Activated naive CD4-positive, alpha-beta T cell treated with anti-CD3 and anti-CD28 coated beads, Interleukin-2, amount 50 U/mL, for 24 hours (primary cell): ENCODE measurements around the gene NPTX2.

ENCODE experiments used
- H3K27ac Mint-ChIP-seq: one replicate; pipeline ENCODE4 v1.8.0; 2021; ENCODE audit warnings: mild to moderate bottlenecking, mixed read lengths
- H3K27me3 Mint-ChIP-seq: one replicate; pipeline ENCODE4 v1.8.0; 2021; ENCODE audit warnings: mixed read lengths
- H3K36me3 Mint-ChIP-seq: one replicate; pipeline ENCODE4 v1.8.0; 2021; ENCODE audit warnings: mixed read lengths
- H3K4me1 Mint-ChIP-seq: one replicate; pipeline ENCODE4 v1.8.0; 2021; ENCODE audit warnings: mixed read lengths
- H3K4me3 Mint-ChIP-seq: one replicate; pipeline ENCODE4 v1.8.0; 2021; ENCODE audit warnings: mild to moderate bottlenecking, mixed read lengths
- H3K9me3 Mint-ChIP-seq: one replicate; pipeline ENCODE4 v1.8.0; 2021; ENCODE audit warnings: mixed read lengths

Gene NPTX2

GRCh38 chr7:98629001-98629431 lies 11.9 kb downstream of the NPTX2 start:
- Mint-ChIP-seq H3K27me3 (peaks cover 6% of the 10 kb centered on the region), H3K9me3 (peaks cover 12% of the 10 kb centered on the region), H3K27ac (no peak overlapping the region), H3K4me3 (no peak overlapping the region), H3K4me1 (no peaks in the 10 kb centered on the region), H3K36me3 (no peaks in the 10 kb centered on the region)

- Mint-ChIP-seq H3K27ac (no peak overlapping the region), H3K27me3 (peaks cover 6% of the 10 kb centered on the region)
Observed at GRCh38 chr7:98630149-98630548, 13.1 kb downstream of the NPTX2 start.

GRCh38 chr7:98630770-98631169 lies 13.7 kb downstream of the NPTX2 start:
- H3K27me3 Mint-ChIP-seq, result peaks cover 6% of the 10 kb centered on the region
- no peak overlapping the region for H3K4me3 Mint-ChIP-seq
- H3K9me3 Mint-ChIP-seq, result peaks cover 13% of the 10 kb centered on the region
- no peaks in the 10 kb centered on the region for H3K4me1 Mint-ChIP-seq
- H3K27ac Mint-ChIP-seq, result no peak overlapping the region
- H3K36me3 Mint-ChIP-seq, result no peaks in the 10 kb centered on the region

More at GRCh38 chr7:98630149-98630548, 13.1 kb downstream of the NPTX2 start:
- Mint-ChIP-seq H3K4me1 (no peaks in the 10 kb centered on the region), H3K4me3 (no peak overlapping the region), H3K9me3 (peaks cover 13% of the 10 kb centered on the region), H3K36me3 (no peaks in the 10 kb centered on the region)

DNA sequence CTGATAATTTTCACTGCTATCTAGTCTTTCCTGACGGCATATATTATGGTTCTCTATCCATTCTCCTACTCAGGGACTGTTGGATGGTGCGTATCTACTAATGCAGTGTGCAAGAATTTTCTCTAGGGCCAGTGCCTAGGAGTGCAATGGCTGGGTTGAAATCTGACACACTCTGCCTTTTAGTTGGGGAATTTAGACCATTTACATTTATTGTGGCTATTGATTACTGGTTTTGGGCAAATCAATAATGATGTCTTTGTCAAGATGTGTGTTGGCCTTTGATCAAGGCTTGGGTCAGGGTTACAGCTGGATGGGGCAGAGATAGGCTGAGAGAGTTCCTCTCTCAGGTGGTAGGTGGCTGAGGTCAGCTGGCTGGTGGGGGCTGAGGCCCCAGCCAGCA lies 21.8 kb downstream of the NPTX2 start:
- Mint-ChIP-seq H3K27ac (no peak overlapping the region), H3K36me3 (no peaks in the 10 kb centered on the region), H3K27me3 (no peaks in the 10 kb centered on the region), H3K4me3 (no peak overlapping the region), H3K9me3 (peaks cover 3% of the 10 kb centered on the region), H3K4me1 (no peaks in the 10 kb centered on the region)

- no peaks in the 10 kb centered on the region for H3K27me3 Mint-ChIP-seq
- H3K9me3 Mint-ChIP-seq, result no peaks in the 10 kb centered on the region
- H3K4me1 Mint-ChIP-seq, result no peaks in the 10 kb centered on the region
- H3K4me3 Mint-ChIP-seq, result no peak overlapping the region
- no peaks in the 10 kb centered on the region for H3K36me3 Mint-ChIP-seq
- no peak overlapping the region for H3K27ac Mint-ChIP-seq
Observed at GRCh38 chr7:98640375-98640774, 23.3 kb downstream of the NPTX2 start.

DNA sequence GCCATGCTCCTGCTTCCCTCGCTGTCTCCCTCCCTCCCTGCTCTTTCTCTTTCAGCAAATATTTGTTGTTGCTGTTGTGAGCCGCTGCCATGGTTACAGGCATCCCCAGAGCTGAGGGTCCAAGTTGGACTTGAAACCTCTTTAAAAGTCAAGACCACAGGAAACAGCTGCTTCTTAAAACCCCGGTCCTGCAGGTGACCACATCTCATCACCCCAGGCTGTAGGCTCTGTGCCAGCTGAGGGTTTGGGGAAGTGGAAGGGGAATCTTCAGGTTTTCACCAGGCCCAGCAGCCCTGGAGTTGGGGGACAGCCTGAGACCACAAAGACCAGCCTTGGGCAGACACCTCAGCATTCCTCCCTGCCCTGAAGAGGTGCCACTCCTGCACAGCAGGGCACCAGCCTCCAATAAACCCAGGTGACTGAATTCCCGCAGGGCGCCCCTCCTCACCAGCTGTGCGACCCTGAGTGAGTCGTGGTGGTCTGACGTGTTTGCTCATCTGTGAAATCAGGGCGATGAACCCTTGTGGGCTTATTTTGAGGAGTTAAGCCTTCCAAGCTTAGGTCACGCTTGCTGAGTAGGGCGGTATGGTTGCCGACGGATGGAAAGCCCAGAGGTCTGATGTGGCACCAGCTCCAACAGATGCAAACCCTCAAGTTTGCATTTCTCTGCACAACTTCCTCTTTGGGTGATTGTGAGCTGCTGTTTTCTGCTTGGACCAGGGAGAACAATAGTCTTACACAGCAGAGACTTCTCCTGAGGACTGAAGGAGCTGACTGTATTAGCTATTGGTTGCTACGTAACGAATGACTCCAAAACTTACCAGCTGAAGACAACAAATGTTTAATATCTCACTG lies 24.8 kb downstream of the NPTX2 start:
- no peak overlapping the region for H3K4me3 Mint-ChIP-seq
- H3K27ac Mint-ChIP-seq, result no peak overlapping the region

GRCh38 chr7:98643236-98643985 lies 26.3 kb downstream of the NPTX2 start:
- no peaks in the 10 kb centered on the region for H3K27me3 Mint-ChIP-seq
- no peaks in the 10 kb centered on the region for H3K9me3 Mint-ChIP-seq
- H3K36me3 Mint-ChIP-seq, result no peaks in the 10 kb centered on the region
- H3K4me3 Mint-ChIP-seq, result no peak overlapping the region
- H3K4me1 Mint-ChIP-seq, result no peaks in the 10 kb centered on the region
- H3K27ac Mint-ChIP-seq, result no peak overlapping the region

More for the DNA sequence above, 24.8 kb downstream of the NPTX2 start:
- Mint-ChIP-seq H3K9me3 (no peaks in the 10 kb centered on the region), H3K36me3 (no peaks in the 10 kb centered on the region), H3K4me1 (no peaks in the 10 kb centered on the region), H3K27me3 (no peaks in the 10 kb centered on the region)

DNA sequence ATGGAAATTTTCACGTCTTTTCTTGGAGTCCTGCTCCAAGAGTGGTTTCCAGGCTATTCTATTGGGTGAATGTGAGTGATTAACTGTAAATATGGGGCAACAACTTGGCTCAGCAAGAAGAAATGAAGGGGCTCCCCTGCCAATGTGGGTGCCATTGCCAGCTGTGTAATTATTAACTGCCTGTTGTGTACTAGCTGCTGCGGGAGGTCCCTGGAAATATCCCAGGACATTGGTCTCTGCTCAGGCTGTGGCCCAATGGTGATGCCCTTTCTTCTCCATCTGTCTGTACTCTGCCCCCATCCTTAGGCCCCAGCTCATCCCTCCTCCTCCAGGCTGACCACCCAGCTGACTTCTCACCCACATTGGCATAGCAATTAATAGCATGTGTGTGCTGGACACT lies 29.4 kb downstream of the NPTX2 start:
- Mint-ChIP-seq H3K4me1 (no peaks in the 10 kb centered on the region), H3K27me3 (peaks cover 9% of the 10 kb centered on the region), H3K4me3 (no peak overlapping the region), H3K36me3 (peaks cover 2% of the 10 kb centered on the region), H3K27ac (no peak overlapping the region), H3K9me3 (peaks cover 6% of the 10 kb centered on the region)

GRCh38 chr7:98647326-98647725 lies 30.2 kb downstream of the NPTX2 start:
- Mint-ChIP-seq H3K9me3 (peaks cover 6% of the 10 kb centered on the region), H3K4me3 (no peak overlapping the region), H3K27ac (no peak overlapping the region), H3K27me3 (peaks cover 9% of the 10 kb centered on the region), H3K36me3 (peaks cover 2% of the 10 kb centered on the region), H3K4me1 (no peaks in the 10 kb centered on the region)

DNA sequence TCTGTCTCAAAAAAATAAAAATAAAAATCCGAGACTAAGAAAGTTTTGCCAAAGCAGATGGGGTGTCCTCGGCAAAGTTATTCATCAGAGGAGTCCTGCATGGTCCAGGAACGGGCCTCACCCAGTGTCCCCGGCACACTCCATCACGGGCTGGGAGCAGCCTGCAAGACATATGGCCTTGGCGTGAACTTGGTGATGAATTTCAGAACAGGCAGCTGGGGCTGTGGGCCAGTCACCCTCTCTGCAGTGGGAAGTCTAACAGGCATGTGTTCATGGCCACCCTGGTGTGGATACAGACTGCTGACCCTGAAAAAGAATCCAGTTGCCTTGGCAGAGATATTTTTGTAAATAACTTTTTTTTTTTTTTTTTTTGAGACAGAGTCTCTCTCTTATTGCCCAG lies 34.7 kb downstream of the NPTX2 start:
- H3K4me3 Mint-ChIP-seq, result no peak overlapping the region
- no peak overlapping the region for H3K27ac Mint-ChIP-seq
- H3K4me1 Mint-ChIP-seq, result no peaks in the 10 kb centered on the region
- H3K36me3 Mint-ChIP-seq, result peaks cover 2% of the 10 kb centered on the region
- H3K27me3 Mint-ChIP-seq, result peaks cover 9% of the 10 kb centered on the region
- H3K9me3 Mint-ChIP-seq, result peaks cover 6% of the 10 kb centered on the region

- H3K27ac Mint-ChIP-seq, result no peak overlapping the region
- H3K9me3 Mint-ChIP-seq, result peaks cover 6% of the 10 kb centered on the region
- H3K4me3 Mint-ChIP-seq, result no peak overlapping the region
- peaks cover 2% of the 10 kb centered on the region for H3K36me3 Mint-ChIP-seq
- no peaks in the 10 kb centered on the region for H3K4me1 Mint-ChIP-seq
- H3K27me3 Mint-ChIP-seq, result peaks cover 9% of the 10 kb centered on the region
Observed at GRCh38 chr7:98653601-98654310, 36.7 kb downstream of the NPTX2 start.

GRCh38 chr7:98654524-98655272 lies 37.6 kb downstream of the NPTX2 start:
- peaks cover 4% of the 10 kb centered on the region for H3K27me3 Mint-ChIP-seq
- H3K36me3 Mint-ChIP-seq, result peaks cover 2% of the 10 kb centered on the region
- H3K4me3 Mint-ChIP-seq, result no peak overlapping the region
- H3K4me1 Mint-ChIP-seq, result no peaks in the 10 kb centered on the region
- no peak overlapping the region for H3K27ac Mint-ChIP-seq
- H3K9me3 Mint-ChIP-seq, result peaks cover under 1% of the 10 kb centered on the region

GRCh38 chr7:98655611-98656010 lies 38.5 kb downstream of the NPTX2 start:
- Mint-ChIP-seq H3K36me3 (peaks cover 2% of the 10 kb centered on the region), H3K4me3 (no peak overlapping the region), H3K9me3 (no peaks in the 10 kb centered on the region), H3K27me3 (peaks cover 2% of the 10 kb centered on the region), H3K4me1 (no peaks in the 10 kb centered on the region), H3K27ac (no peak overlapping the region)

DNA sequence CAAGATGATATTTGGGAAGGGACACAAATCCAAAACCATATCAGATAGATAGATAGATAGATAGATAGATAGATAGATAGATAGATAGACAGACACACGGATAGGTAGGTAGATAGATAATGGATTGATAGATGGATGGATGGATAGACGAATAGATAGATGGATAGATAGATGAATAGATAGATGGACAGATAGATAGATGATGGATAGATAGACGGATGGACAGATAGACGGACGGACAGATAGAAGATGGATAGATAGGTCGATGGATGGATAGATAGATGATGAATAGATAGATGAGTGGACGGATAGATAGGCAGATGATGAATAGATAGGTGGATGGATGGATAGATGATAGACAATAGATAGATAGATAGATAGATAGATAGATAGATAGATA lies 39.8 kb downstream of the NPTX2 start:
- Mint-ChIP-seq H3K4me1 (no peaks in the 10 kb centered on the region), H3K9me3 (no peaks in the 10 kb centered on the region), H3K27me3 (no peaks in the 10 kb centered on the region), H3K27ac (no peak overlapping the region), H3K36me3 (no peaks in the 10 kb centered on the region), H3K4me3 (no peak overlapping the region)

DNA sequence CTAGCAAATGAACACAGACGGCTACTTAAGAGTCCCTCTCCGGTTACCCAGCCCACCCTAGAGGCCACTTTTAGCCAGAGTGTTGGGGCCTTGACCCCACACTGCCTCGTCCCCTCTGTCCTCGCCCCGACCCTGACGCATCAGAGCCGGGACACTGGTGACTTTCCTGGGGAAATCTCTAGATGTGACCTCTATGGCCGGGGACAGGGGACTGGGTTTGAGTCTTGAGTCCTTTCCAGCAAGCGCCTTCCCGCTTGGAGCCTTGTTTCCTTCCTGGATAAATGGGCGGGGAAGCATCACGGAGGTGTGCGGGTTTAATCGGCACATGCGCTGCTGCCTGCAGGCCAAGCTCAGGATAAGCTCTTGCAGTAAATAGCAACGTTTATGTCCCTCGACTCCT lies 40.7 kb downstream of the NPTX2 start:
- H3K27ac Mint-ChIP-seq, result no peak overlapping the region
- H3K4me1 Mint-ChIP-seq, result no peaks in the 10 kb centered on the region
- no peaks in the 10 kb centered on the region for H3K9me3 Mint-ChIP-seq
- no peaks in the 10 kb centered on the region for H3K27me3 Mint-ChIP-seq
- H3K36me3 Mint-ChIP-seq, result no peaks in the 10 kb centered on the region
- H3K4me3 Mint-ChIP-seq, result no peak overlapping the region
